Kidney (tissue), 14 donors: Measurements from ENCODE around the gene NAT8L. TPM values are rescaled to one million over a fixed set of nuclear protein-coding genes. Genes with fewer than 3 reads are reported as not detected.

Experiments used
- DNase-seq, 5 donors: peaks; one replicate each; pipeline ENCODE4 v3.0.0-alpha.2; 2013 to 2020
- FAIRE-seq: peaks from 2 replicates; lab custom pipeline; 2012; peaks lifted over from hg19 to GRCh38; lab: Jason Lieb, UNC
- H3K27ac ChIP-seq, 2 donors: one replicate each; pipeline ENCODE4 v1.7.0; 2013; ENCODE audit warnings: low read depth in 2 of 2, low read length in 2 of 2, inconsistent platforms in 1 of 2
- H3K27me3 ChIP-seq: one replicate; pipeline ENCODE4 v1.7.1; 2013; ENCODE audit warnings: low read length, inconsistent platforms; ENCODE audit not compliant: control insufficient read depth, insufficient read depth
- H3K36me3 ChIP-seq, 3 donors: one replicate each; pipeline versions ENCODE4 v1.7.0 to v1.7.1; 2013; ENCODE audit warnings: low read length in 3 of 3, control low read depth in 1 of 3, inconsistent platforms in 1 of 3; ENCODE audit not compliant: insufficient read depth in 3 of 3, control insufficient read depth in 2 of 3
- H3K4me1 ChIP-seq, 3 donors: one replicate each; pipeline versions ENCODE4 v1.7.0 to v1.7.1; 2013; ENCODE audit warnings: low read length in 3 of 3, inconsistent platforms in 1 of 3, low read depth in 1 of 3; ENCODE audit not compliant: control insufficient read depth in 2 of 3, insufficient read depth in 2 of 3
- H3K4me3 ChIP-seq, 3 donors: one replicate each; pipeline versions ENCODE4 v1.7.0 to v1.8.1; 2013; ENCODE audit warnings: low read length in 3 of 3, control low read depth in 1 of 3, inconsistent platforms in 1 of 3
- H3K9ac ChIP-seq, 3 donors: one replicate each; pipeline versions ENCODE4 v1.7.0 to v1.7.1; 2013; ENCODE audit warnings: low read length in 3 of 3, control low read depth in 1 of 3, inconsistent platforms in 1 of 3
- H3K9me3 ChIP-seq, 3 donors: one replicate each; pipeline versions ENCODE4 v1.7.0 to v1.7.1; 2013; ENCODE audit warnings: low read length in 3 of 3, control low read depth in 1 of 3, inconsistent platforms in 1 of 3; ENCODE audit not compliant: control insufficient read depth in 2 of 3, insufficient read depth in 1 of 3
- intact Hi-C: fragments of 100-400 bp; cut with DNase I; formaldehyde crosslinking; loops from one replicate; pipeline ENCODE4 v1.11.1; 2022
- polyA plus RNA-seq: library from polyadenylated mRNA; stranded (reverse); fragments of 350-450 nt; fragmentation: Illumina TruSeq; extraction: RNeasy Lipid Tissue Mini Kit (QIAGEN cat#74804); gene quantifications from one replicate; pipeline ENCODE4 v1.2.3, GENCODE V29; 2014; ENCODE audit warnings: low read depth, low replicate concordance; ENCODE audit not compliant: insufficient read depth
- total RNA-seq: library from RNA; stranded (reverse); fragmentation: NEBNext Ultra II Directional; extraction: Animal tissue kit (Norgen Biotek cat#: 25700); gene quantifications from one replicate; pipeline ENCODE4 v1.2.1, GENCODE V29; 2021
- TF ChIP-seq, protein P1 (sequence below): IDR thresholded peaks from 3 replicates; pipeline ENCODE4 v1.5.1; 2012; ENCODE audit warnings: mild to moderate bottlenecking, moderate library complexity, borderline replicate concordance; ENCODE audit not compliant: insufficient read depth; ENCODE audit errors: extremely low read depth
- donor health status: control.
- donor health status: control.
- donor health status: control.
- donor health status: control.
- donor health status: control.
- donor health status: DM: yes; HTN: yes; CAD: no.
- donor health status: Normal renal cell carcinoma (clear cell type).

NAT8L gene
- total and polyA plus RNA-seq, 2 donors from 2014 or later = 2.7 to 12.5 TPM

DNA sequence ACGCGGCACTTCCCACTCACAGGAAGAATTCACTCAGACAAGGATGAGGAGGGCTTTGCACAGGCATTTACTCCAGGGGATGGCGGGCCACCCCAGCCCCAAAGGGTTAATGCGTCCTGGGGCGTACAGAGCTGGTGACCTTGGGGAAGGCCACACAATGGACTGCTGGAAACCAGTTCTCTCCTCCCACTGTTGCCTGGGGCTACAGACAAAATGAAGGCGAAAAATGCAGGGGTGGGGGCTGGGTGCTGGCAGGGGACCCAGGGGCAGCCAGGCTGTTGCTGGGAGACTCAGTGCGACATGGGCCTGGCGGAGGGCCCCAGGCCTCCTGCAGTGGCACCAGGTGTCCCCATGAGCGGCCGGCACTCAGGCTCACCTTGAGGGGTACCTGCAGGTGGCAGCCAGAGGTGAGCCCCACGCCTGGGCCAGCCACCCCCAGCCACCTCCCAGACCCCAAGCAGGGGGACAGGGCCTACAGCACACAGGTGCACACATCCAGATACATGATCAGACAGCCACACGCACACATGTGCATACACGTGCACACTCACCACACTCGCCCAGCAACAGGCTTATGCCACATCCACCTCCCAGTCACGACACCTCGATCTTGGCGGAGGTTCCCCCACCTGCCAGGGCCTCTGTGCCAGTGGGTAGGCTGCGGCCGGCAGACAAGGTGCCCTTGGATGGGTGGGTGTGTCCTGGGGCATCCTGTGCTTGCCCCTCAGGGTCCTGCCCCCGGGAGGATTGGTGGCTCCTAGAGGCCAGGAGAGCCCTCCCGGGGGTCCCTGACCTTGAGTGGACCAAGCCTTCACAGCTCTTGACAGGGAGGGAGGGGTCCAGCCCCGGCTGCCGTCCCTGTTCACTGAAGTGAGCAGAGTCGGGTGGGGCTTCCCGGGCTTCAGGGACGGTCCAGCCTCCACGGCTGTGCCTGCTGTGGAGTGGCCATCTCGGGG lies 13.1 kb downstream of the NAT8L start:
- H3K27ac ChIP-seq = peak overlapping the region; percentile 67 to 83
- no peaks in the 10 kb centered on the region for H3K9me3 ChIP-seq
- intact Hi-C loops = no loop called here
- H3K9ac ChIP-seq = no peak overlapping the region
- no peaks in the 10 kb centered on the region for H3K36me3 ChIP-seq
- peaks cover 0 to 11% (median 0%) of the 10 kb centered on the region in 3 donors for H3K4me1 ChIP-seq
- no peaks in the 10 kb centered on the region for H3K27me3 ChIP-seq
- no peak overlapping the region for H3K4me3 ChIP-seq
- TF ChIP-seq, protein P1, sequence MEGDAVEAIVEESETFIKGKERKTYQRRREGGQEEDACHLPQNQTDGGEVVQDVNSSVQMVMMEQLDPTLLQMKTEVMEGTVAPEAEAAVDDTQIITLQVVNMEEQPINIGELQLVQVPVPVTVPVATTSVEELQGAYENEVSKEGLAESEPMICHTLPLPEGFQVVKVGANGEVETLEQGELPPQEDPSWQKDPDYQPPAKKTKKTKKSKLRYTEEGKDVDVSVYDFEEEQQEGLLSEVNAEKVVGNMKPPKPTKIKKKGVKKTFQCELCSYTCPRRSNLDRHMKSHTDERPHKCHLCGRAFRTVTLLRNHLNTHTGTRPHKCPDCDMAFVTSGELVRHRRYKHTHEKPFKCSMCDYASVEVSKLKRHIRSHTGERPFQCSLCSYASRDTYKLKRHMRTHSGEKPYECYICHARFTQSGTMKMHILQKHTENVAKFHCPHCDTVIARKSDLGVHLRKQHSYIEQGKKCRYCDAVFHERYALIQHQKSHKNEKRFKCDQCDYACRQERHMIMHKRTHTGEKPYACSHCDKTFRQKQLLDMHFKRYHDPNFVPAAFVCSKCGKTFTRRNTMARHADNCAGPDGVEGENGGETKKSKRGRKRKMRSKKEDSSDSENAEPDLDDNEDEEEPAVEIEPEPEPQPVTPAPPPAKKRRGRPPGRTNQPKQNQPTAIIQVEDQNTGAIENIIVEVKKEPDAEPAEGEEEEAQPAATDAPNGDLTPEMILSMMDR = no peak
- FAIRE-seq (no peak), DNase-seq (peak; percentile 63 to 75 (median 70))

DNA sequence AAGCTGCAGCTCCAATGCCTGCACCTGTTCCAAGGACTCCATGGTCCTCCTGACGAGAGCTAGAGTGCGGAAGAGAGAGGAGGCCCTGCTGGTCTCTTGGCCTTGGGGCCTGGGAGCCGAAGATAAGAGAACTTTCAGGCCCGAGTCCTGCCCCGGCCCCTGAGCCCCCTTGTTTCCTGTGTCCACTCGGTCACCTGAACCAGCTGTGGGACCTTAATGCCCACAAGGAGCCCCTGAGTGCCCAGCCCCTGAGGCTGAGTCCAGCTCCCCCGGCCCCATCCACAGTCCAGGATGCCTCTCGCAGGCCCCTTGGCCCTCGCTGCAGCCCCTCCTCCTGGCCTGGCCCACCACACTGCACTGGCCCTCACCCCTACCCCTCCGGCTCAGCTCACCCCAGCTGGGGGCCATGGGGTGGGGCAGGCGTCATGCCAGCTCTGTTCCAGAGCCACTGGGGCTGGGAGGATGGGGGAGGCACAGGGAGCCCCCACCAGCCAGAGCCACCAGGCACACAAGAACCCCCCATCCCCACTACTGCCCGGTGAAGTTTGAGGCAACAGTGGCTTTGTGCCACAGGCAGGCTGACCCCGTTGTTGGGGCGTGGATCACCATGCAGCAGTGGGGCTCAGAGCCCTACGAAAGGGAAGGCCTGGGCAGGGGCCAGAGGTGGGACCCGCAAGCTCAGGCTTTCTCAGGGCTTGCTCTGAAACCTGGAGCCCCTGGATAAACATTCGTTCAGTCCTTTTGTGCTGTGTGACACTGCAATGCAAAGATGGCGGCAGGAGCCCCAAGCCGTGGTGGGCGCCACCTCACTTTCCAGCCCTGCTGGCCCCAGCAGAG lies 14.1 kb downstream of the NAT8L start:
- DNase-seq = peak in 2 of 5 donors; percentile 38 to 62
- intact Hi-C loops = no loop called here
- TF ChIP-seq, protein P1 = no peak

DNA sequence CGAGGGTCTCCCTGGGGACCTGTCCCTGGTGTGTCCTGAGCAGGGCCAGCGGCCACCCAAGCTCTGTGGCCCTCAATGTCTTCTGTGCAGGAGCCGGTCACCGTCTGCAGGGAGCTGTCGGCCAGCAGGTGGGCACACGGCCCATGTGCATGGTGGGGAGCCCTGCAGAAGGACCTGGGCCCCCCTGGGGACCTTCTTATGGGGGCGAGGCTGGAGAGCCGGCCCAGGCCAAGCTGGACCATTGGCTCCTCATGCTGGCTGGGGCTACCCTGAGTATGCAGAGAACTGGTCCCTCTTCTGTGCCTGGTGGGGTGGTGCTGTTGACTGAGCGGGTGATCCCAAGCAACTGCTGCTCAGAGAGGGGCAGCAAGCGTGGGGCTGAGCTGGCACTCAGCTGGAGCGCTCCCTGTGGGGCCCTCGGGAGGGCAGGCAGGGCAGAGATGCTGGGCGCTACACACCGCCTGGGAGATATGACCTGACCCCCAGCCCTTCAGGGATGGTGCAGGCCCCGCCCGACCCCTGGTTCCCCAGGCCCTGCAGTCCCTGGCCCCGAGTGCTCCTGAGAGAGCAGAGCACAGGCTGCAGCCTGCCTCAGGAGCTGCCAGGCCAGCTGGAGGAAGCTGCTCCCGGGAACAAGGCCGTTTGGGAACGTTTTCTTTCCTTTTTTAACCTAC lies 14.8 kb downstream of the NAT8L start:
- intact Hi-C loops = no loop called here
- DNase-seq (peak in 1 of 5 donors; percentile 72), FAIRE-seq (no peak)
- Histone ChIP-seq H3K27me3 (no peaks in the 10 kb centered on the region), H3K9ac (no peak overlapping the region), H3K27ac (no peak overlapping the region), H3K4me3 (no peak overlapping the region), H3K9me3 (no peaks in the 10 kb centered on the region), H3K4me1 (peaks cover 0 to 11% (median 0%) of the 10 kb centered on the region in 3 donors), H3K36me3 (no peaks in the 10 kb centered on the region)
- TF ChIP-seq, protein P1 = no peak

More for the DNA sequence above, 14.1 kb downstream of the NAT8L start:
- Histone ChIP-seq H3K4me1 (peaks cover 0 to 11% (median 0%) of the 10 kb centered on the region in 3 donors), H3K9me3 (no peaks in the 10 kb centered on the region), H3K27ac (peak overlapping the region; percentile 8 to 67), H3K9ac (no peak overlapping the region), H3K4me3 (no peak overlapping the region), H3K36me3 (no peaks in the 10 kb centered on the region), H3K27me3 (no peaks in the 10 kb centered on the region)
- no peak for FAIRE-seq
